Measurements from ENCODE around the gene PRKD3. TPM values are rescaled to one million over a fixed set of nuclear protein-coding genes. Genes with fewer than 3 reads are reported as not detected.

Gene PRKD3
- total RNA-seq (2014; rRNA removed; shearing (Covaris generic); ENCODE audit: low replicate concordance) = 10.8 and 20.8 TPM in 2 replicates

DNA sequence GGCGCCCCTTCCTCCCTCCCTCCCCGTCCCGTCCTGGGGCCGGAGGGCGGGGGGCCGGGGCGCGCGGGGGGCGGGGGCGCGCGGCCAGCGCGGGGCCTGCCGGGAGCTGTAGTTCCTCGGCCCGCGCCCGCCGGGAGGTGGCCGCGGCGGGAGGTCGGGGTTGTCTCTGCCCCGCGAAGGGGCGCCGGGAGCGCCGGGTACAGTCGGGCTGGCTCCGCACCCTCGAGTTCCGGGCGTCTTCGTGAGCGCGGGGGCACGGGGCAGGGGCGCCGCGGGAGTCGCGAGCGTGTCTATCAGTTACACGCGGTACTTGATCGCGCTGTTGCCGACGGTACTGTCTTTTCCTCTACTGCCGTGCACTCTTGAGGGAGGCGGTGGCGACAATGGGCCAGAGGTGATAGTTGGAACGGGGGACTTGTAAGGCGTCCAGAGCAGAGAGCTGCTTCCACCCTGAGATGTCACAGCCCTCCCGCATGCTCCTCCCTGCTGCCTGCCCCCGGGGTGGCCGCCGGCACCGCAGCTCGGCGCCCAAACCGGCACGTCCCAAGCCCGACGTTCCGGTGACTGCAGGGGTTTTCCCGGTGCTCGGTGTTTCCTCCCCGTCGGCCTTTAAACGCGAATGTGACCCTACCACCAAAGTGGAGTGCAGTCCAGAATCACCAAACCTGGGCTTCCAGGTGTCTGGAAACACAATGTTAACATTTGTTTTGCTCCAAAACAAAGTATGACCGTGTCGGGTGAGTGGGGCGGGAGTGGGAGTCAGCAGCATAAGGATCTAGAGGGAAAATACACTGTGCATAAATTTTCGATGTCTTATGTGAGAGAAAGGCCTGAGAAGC lies at the start of gene PRKD3:
Gene PRKD3, minus strand, starts transcription at position 48 of the 839 bp plus-strand sequence. CDS start 8,309 bp downstream, outside the sequence.
- H4K20me1 ChIP-seq (ENCODE audit: insufficient read depth, low read depth, low read length) = no peaks in the 10 kb centered on the region
- H3K36me3 ChIP-seq (ENCODE audit: insufficient read depth, low read length) = no peaks in the 10 kb centered on the region
- peak within 1 kb of the TSS; percentile 71 for H3K9ac ChIP-seq (ENCODE audit: low read length)
- H2AFZ ChIP-seq (ENCODE audit: low read length) = peak within 1 kb of the TSS; percentile 100
- H3K9me3 ChIP-seq (ENCODE audit: low read length) = no peaks in the 10 kb centered on the region
- DNase-seq = peak; percentile 82
- H3K79me2 ChIP-seq (ENCODE audit: low read length) = no peaks in the 10 kb centered on the region
- peak within 1 kb of the TSS; percentile 85 for H3K4me2 ChIP-seq (ENCODE audit: low read depth, low read length, poor library complexity, severe bottlenecking)
- peaks cover 39% of the 10 kb centered on the region for H3K4me1 ChIP-seq (ENCODE audit: low read length)
- peak within 1 kb of the TSS; percentile 83 for H3K4me3 ChIP-seq (ENCODE audit: low read length)
- H3K9me2 ChIP-seq (replicated peaks; ENCODE audit: insufficient read depth, low read length) = no peaks in the 10 kb centered on the region
- no peaks in the 10 kb centered on the region for H3K27me3 ChIP-seq (ENCODE audit: low read length)
- no peak within 1 kb of the TSS for H3K27ac ChIP-seq (ENCODE audit: low read length)

DNA sequence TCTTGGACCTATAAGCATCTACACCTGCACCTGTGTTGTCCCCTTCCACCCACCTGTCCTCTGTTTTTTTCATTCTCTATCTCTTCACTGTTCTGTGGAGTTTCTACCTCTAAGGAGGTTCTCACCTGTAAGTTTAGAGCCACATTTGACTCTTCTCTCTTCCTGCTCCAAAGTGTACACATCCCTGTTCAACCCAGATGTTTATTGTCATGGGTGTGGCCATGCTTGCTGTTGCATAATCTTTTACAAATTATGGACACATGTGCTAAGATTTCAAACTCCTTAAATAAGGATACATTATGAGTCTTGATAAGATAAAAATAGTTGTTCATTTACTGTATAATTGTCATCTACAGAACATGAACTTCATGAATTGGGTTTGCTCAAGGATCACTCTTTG lies 47.4 kb upstream of the PRKD3 start:
- H3K4me3 ChIP-seq (ENCODE audit: low read length) = no peak overlapping the region
- H2AFZ ChIP-seq (ENCODE audit: low read length) = no peak overlapping the region
- DNase-seq = no peak
- H4K20me1 ChIP-seq (ENCODE audit: insufficient read depth, low read depth, low read length) = no peaks in the 10 kb centered on the region
- no peaks in the 10 kb centered on the region for H3K9me2 ChIP-seq (replicated peaks; ENCODE audit: insufficient read depth, low read length)
- no peak overlapping the region for H3K9ac ChIP-seq (ENCODE audit: low read length)
- H3K79me2 ChIP-seq (ENCODE audit: low read length) = no peaks in the 10 kb centered on the region
- peaks cover 19% of the 10 kb centered on the region for H3K4me1 ChIP-seq (ENCODE audit: low read length)
- H3K36me3 ChIP-seq (ENCODE audit: insufficient read depth, low read length) = no peaks in the 10 kb centered on the region
- H3K4me2 ChIP-seq (ENCODE audit: low read depth, low read length, poor library complexity, severe bottlenecking) = no peak overlapping the region
- no peaks in the 10 kb centered on the region for H3K9me3 ChIP-seq (ENCODE audit: low read length)
- 0 out of 2 replicates have a peak, but pooled peaks cover 2% of the 10 kb centered on the region for H3K27me3 ChIP-seq (ENCODE audit: low read length)
- H3K27ac ChIP-seq (ENCODE audit: low read length) = no peak overlapping the region

DNA sequence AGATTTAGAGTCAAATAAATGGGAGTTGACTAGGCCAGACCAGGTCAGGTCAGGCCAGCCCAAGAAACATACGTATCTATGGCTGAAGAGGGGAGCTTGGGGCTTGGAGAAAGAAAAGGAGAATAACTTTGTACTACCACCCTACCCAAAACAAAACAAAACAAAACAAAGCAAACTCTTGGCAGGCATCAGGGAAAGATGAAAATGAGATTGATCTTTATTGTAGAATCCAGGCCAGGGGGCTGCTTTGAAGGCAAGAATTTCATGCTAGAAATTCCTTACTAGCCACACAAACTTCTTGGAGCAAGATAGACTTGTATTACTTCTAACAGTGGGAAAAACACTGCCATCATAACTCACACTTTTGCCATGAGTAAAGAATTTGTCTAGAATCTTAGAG lies 46.0 kb upstream of the PRKD3 start:
- Histone ChIP-seq H3K36me3 (ENCODE audit: insufficient read depth, low read length) (no peaks in the 10 kb centered on the region), H3K4me2 (ENCODE audit: low read depth, low read length, poor library complexity, severe bottlenecking) (no peak overlapping the region), H3K4me1 (ENCODE audit: low read length) (peaks cover 6% of the 10 kb centered on the region), H3K9me3 (ENCODE audit: low read length) (no peaks in the 10 kb centered on the region), H3K79me2 (ENCODE audit: low read length) (no peaks in the 10 kb centered on the region), H3K27ac (ENCODE audit: low read length) (no peak overlapping the region), H3K27me3 (ENCODE audit: low read length) (0 out of 2 replicates have a peak, but pooled peaks cover 2% of the 10 kb centered on the region), H3K4me3 (ENCODE audit: low read length) (no peak overlapping the region), H3K9me2 (replicated peaks; ENCODE audit: insufficient read depth, low read length) (no peaks in the 10 kb centered on the region), H2AFZ (ENCODE audit: low read length) (no peak overlapping the region), H3K9ac (ENCODE audit: low read length) (no peak overlapping the region), H4K20me1 (ENCODE audit: insufficient read depth, low read depth, low read length) (no peaks in the 10 kb centered on the region)
- no peak for DNase-seq

GRCh38 chr2:37367984-37368383 lies 43.4 kb upstream of the PRKD3 start:
- Histone ChIP-seq H3K4me2 (ENCODE audit: low read depth, low read length, poor library complexity, severe bottlenecking) (no peak overlapping the region), H3K36me3 (ENCODE audit: insufficient read depth, low read length) (no peaks in the 10 kb centered on the region), H3K79me2 (ENCODE audit: low read length) (no peaks in the 10 kb centered on the region), H3K9me3 (ENCODE audit: low read length) (no peaks in the 10 kb centered on the region), H3K9me2 (replicated peaks; ENCODE audit: insufficient read depth, low read length) (no peaks in the 10 kb centered on the region), H3K27ac (ENCODE audit: low read length) (no peak overlapping the region), H3K27me3 (ENCODE audit: low read length) (no peaks in the 10 kb centered on the region), H3K9ac (ENCODE audit: low read length) (no peak overlapping the region), H2AFZ (ENCODE audit: low read length) (no peak overlapping the region), H4K20me1 (ENCODE audit: insufficient read depth, low read depth, low read length) (no peaks in the 10 kb centered on the region), H3K4me3 (ENCODE audit: low read length) (no peak overlapping the region), H3K4me1 (ENCODE audit: low read length) (no peaks in the 10 kb centered on the region)
- no peak for DNase-seq

DNA sequence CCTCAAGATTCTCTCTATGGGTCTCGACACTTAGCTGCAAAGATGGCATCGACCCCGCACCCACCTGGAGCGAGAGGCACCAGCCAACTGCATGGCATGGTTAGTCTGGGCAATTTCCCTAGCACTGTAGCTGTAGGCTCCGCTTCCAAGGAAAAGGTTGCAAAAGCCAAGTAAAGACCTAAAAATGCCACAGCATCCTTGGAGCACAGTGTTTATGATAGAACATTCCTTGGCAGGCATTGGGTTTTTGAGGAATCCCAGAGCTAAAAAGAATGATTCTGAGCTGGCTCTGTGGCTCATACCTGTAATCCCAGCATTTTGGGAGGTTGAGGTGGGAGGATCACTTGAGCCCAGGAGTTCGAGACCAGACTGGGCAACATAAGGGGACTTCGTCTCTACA lies 42.7 kb upstream of the PRKD3 start:
- Histone ChIP-seq H4K20me1 (ENCODE audit: insufficient read depth, low read depth, low read length) (no peaks in the 10 kb centered on the region), H3K36me3 (ENCODE audit: insufficient read depth, low read length) (no peaks in the 10 kb centered on the region), H3K4me3 (ENCODE audit: low read length) (no peak overlapping the region), H3K4me1 (ENCODE audit: low read length) (no peaks in the 10 kb centered on the region), H3K4me2 (ENCODE audit: low read depth, low read length, poor library complexity, severe bottlenecking) (no peak overlapping the region), H3K79me2 (ENCODE audit: low read length) (no peaks in the 10 kb centered on the region), H3K9me3 (ENCODE audit: low read length) (no peaks in the 10 kb centered on the region), H3K27me3 (ENCODE audit: low read length) (no peaks in the 10 kb centered on the region), H3K9me2 (replicated peaks; ENCODE audit: insufficient read depth, low read length) (no peaks in the 10 kb centered on the region), H3K27ac (ENCODE audit: low read length) (no peak overlapping the region), H2AFZ (ENCODE audit: low read length) (no peak overlapping the region), H3K9ac (ENCODE audit: low read length) (no peak overlapping the region)
- DNase-seq = no peak

DNA sequence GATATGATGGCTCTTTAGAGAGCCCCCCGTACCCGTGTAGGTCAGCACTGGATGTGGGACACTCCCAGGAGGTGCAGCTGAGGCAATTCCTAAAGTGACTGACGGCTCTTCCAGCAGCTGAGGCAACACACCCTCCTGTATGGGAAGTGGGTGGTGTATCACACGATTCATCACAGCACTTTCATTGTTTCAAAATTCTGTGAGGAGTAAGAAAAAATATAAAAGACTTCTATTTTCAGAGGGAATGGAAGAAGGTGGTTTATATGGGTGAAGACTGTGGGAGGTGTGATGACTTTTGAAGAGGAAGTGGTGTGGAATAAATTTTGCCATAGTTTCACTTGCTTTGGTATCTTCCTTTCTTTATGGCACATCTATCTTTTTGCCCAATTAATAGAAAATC lies 42.1 kb upstream of the PRKD3 start:
- Histone ChIP-seq H3K4me2 (ENCODE audit: low read depth, low read length, poor library complexity, severe bottlenecking) (no peak overlapping the region), H3K36me3 (ENCODE audit: insufficient read depth, low read length) (no peaks in the 10 kb centered on the region), H3K9ac (ENCODE audit: low read length) (no peak overlapping the region), H3K9me2 (replicated peaks; ENCODE audit: insufficient read depth, low read length) (no peaks in the 10 kb centered on the region), H3K79me2 (ENCODE audit: low read length) (no peaks in the 10 kb centered on the region), H3K9me3 (ENCODE audit: low read length) (no peaks in the 10 kb centered on the region), H3K4me3 (ENCODE audit: low read length) (no peak overlapping the region), H3K4me1 (ENCODE audit: low read length) (no peaks in the 10 kb centered on the region), H3K27ac (ENCODE audit: low read length) (no peak overlapping the region), H4K20me1 (ENCODE audit: insufficient read depth, low read depth, low read length) (no peaks in the 10 kb centered on the region), H3K27me3 (ENCODE audit: low read length) (no peaks in the 10 kb centered on the region), H2AFZ (ENCODE audit: low read length) (no peak overlapping the region)
- no peak for DNase-seq

GRCh38 chr2:37365669-37366068 lies 41.0 kb upstream of the PRKD3 start:
- no peaks in the 10 kb centered on the region for H3K9me3 ChIP-seq (ENCODE audit: low read length)
- no peaks in the 10 kb centered on the region for H4K20me1 ChIP-seq (ENCODE audit: insufficient read depth, low read depth, low read length)
- no peaks in the 10 kb centered on the region for H3K79me2 ChIP-seq (ENCODE audit: low read length)
- no peak overlapping the region for H3K4me3 ChIP-seq (ENCODE audit: low read length)
- H3K4me1 ChIP-seq (ENCODE audit: low read length) = no peaks in the 10 kb centered on the region
- no peaks in the 10 kb centered on the region for H3K27me3 ChIP-seq (ENCODE audit: low read length)
- no peak overlapping the region for H3K27ac ChIP-seq (ENCODE audit: low read length)
- no peak overlapping the region for H3K9ac ChIP-seq (ENCODE audit: low read length)
- no peak overlapping the region for H3K4me2 ChIP-seq (ENCODE audit: low read depth, low read length, poor library complexity, severe bottlenecking)
- H3K36me3 ChIP-seq (ENCODE audit: insufficient read depth, low read length) = no peaks in the 10 kb centered on the region
- no peaks in the 10 kb centered on the region for H3K9me2 ChIP-seq (replicated peaks; ENCODE audit: insufficient read depth, low read length)
- no peak overlapping the region for H2AFZ ChIP-seq (ENCODE audit: low read length)
- DNase-seq = no peak

GRCh38 chr2:37364351-37364750 lies 39.7 kb upstream of the PRKD3 start:
- no peak overlapping the region for H3K9ac ChIP-seq (ENCODE audit: low read length)
- H3K4me2 ChIP-seq (ENCODE audit: low read depth, low read length, poor library complexity, severe bottlenecking) = no peak overlapping the region
- no peaks in the 10 kb centered on the region for H3K4me1 ChIP-seq (ENCODE audit: low read length)
- H3K79me2 ChIP-seq (ENCODE audit: low read length) = no peaks in the 10 kb centered on the region
- no peaks in the 10 kb centered on the region for H3K27me3 ChIP-seq (ENCODE audit: low read length)
- H2AFZ ChIP-seq (ENCODE audit: low read length) = no peak overlapping the region
- H4K20me1 ChIP-seq (ENCODE audit: insufficient read depth, low read depth, low read length) = no peaks in the 10 kb centered on the region
- no peaks in the 10 kb centered on the region for H3K36me3 ChIP-seq (ENCODE audit: insufficient read depth, low read length)
- no peak for DNase-seq
- H3K9me3 ChIP-seq (ENCODE audit: low read length) = no peaks in the 10 kb centered on the region
- no peak overlapping the region for H3K27ac ChIP-seq (ENCODE audit: low read length)
- H3K9me2 ChIP-seq (replicated peaks; ENCODE audit: insufficient read depth, low read length) = no peaks in the 10 kb centered on the region
- no peak overlapping the region for H3K4me3 ChIP-seq (ENCODE audit: low read length)

Data from Karpas-422 (cell line).